Measurements from ENCODE around the gene RPL31. TPM values are rescaled to one million over a fixed set of nuclear protein-coding genes. Genes with fewer than 3 reads are reported as not detected.

Gene RPL31
- total and polyA plus RNA-seq, 7 donors, result 1,030 to 7,327 (median 2,345) TPM

- H3K27ac ChIP-seq, result peak overlapping the region in 1 of 4 donors; percentile 2
- H3K4me3 ChIP-seq, result no peak overlapping the region
- intact Hi-C loops (cut with DNase I), result no loop called here
- 94 to 95% methylated on average over 12 of the region's 12 CpGs for WGBS, 2 donors
- TF ChIP-seq EP300 (IDR thresholded peaks at IDR 0.05), result no peak
- TF ChIP-seq CTCF (IDR thresholded peaks at IDR 0.05), result no peak
- TF ChIP-seq POLR2A (IDR thresholded peaks at IDR 0.05), result no peak
- no peak for TF ChIP-seq POLR2AphosphoS5 (IDR thresholded peaks at IDR 0.05)
- no peaks in the 10 kb centered on the region for H3K27me3 ChIP-seq
- H3K4me1 ChIP-seq, result peaks cover 0 to 26% (median 16%) of the 10 kb centered on the region in 4 donors
- DNase-seq, result peak; percentile 50
- H3K36me3 ChIP-seq, result peaks cover 0 to 7% (median 0%) of the 10 kb centered on the region in 4 donors
- no peaks in the 10 kb centered on the region for H3K9me3 ChIP-seq
Observed at GRCh38 chr2:100962366-100963025, 39.6 kb upstream of the RPL31 start.

- no peak overlapping the region for H3K4me3 ChIP-seq
- H3K9me3 ChIP-seq, result no peaks in the 10 kb centered on the region
- peak; percentile 46 for DNase-seq
- H3K27ac ChIP-seq, result no peak overlapping the region
- peaks cover 0 to 21% (median 11%) of the 10 kb centered on the region in 4 donors for H3K4me1 ChIP-seq
- intact Hi-C loops (cut with DNase I), result no loop called here
- TF ChIP-seq POLR2A (IDR thresholded peaks at IDR 0.05), result no peak
- no peak for TF ChIP-seq CTCF (IDR thresholded peaks at IDR 0.05)
- no peak for TF ChIP-seq POLR2AphosphoS5 (IDR thresholded peaks at IDR 0.05)
- TF ChIP-seq EP300 (IDR thresholded peaks at IDR 0.05), result no peak
- 94 to 97% methylated on average over 4 of the region's 4 CpGs for WGBS, 2 donors
- no peaks in the 10 kb centered on the region for H3K27me3 ChIP-seq
- peaks cover 0 to 7% (median 0%) of the 10 kb centered on the region in 4 donors for H3K36me3 ChIP-seq
Observed at GRCh38 chr2:100963026-100963375, 39.1 kb upstream of the RPL31 start.

DNA sequence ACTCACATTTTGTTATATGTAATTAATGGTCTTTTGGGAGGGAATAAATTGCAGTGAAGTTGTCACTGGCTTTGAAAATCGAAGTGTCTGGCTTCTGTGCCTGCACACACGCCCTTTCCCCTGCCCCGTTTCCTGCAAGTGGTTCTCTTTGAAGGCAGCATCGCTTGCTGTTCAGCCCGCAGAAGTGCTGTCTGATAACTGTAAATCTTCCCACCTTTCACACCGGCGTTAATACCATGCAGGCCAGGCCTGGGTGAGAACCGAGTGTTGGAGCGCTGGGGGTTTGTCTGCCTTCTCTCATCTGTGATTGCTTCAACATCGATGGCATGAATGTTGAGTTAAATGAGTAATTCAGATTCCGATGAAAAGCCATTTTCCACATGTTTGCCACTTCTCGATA, 37.9 kb upstream of the RPL31 start:
- WGBS, 2 donors, result 70 to 90% methylated on average over 12 of the region's 12 CpGs
- H3K27me3 ChIP-seq, result no peaks in the 10 kb centered on the region
- TF ChIP-seq POLR2AphosphoS5 (IDR thresholded peaks at IDR 0.05) (no peak), POLR2A (IDR thresholded peaks at IDR 0.05) (no peak), CTCF (IDR thresholded peaks at IDR 0.05) (no peak), EP300 (IDR thresholded peaks at IDR 0.05) (no peak)
- intact Hi-C loops (cut with DNase I), result no loop called here
- peaks cover 0 to 13% (median 4%) of the 10 kb centered on the region in 4 donors for H3K4me1 ChIP-seq
- no peak overlapping the region for H3K27ac ChIP-seq
- H3K36me3 ChIP-seq, result peaks cover 0 to 7% (median 3%) of the 10 kb centered on the region in 4 donors
- DNase-seq, result peak; percentile 5
- no peak overlapping the region for H3K4me3 ChIP-seq
- no peaks in the 10 kb centered on the region for H3K9me3 ChIP-seq

GRCh38 chr2:100964681-100965169, 37.4 kb upstream of the RPL31 start:
- no peak overlapping the region for H3K4me3 ChIP-seq
- peaks cover 0 to 13% (median 3%) of the 10 kb centered on the region in 4 donors for H3K4me1 ChIP-seq
- H3K27ac ChIP-seq, result no peak overlapping the region
- TF ChIP-seq CTCF (IDR thresholded peaks at IDR 0.05), result no peak
- no peak for TF ChIP-seq POLR2A (IDR thresholded peaks at IDR 0.05)
- TF ChIP-seq POLR2AphosphoS5 (IDR thresholded peaks at IDR 0.05), result no peak
- TF ChIP-seq EP300 (IDR thresholded peaks at IDR 0.05), result no peak
- peak; percentile 40 for DNase-seq
- no peaks in the 10 kb centered on the region for H3K9me3 ChIP-seq
- H3K36me3 ChIP-seq, result peaks cover 0 to 7% (median 3%) of the 10 kb centered on the region in 4 donors
- 84 to 86% methylated on average over 11 of the region's 11 CpGs for WGBS, 2 donors
- no peaks in the 10 kb centered on the region for H3K27me3 ChIP-seq
- intact Hi-C loops (cut with DNase I), result no loop called here

Measured in sigmoid colon (tissue), 7 donors.